Upper lobe of left lung (tissue), 6 donors: Measurements from ENCODE around the gene OR8S1. TPM values are rescaled to one million over a fixed set of nuclear protein-coding genes. Genes with fewer than 3 reads are reported as not detected.
"Not testable (repeated sequence)": the region's sequence is repeated elsewhere in the genome, so short reads cannot be mapped to it uniquely, and the experiment has no call there.

Experiments
- ATAC-seq, 2 donors: fragments of 200-7000 bp; cut with Tn5 transposase; one replicate each; pipeline ENCODE4 v1.9.1; 2022; ENCODE audit warnings: mild to moderate bottlenecking in 2 of 2, moderate library complexity in 2 of 2; ENCODE audit not compliant: low FRiP score in 2 of 2
- DNase-seq, 2 donors: peaks; one replicate each; pipeline ENCODE4 v3.0.0-alpha.2; 2019 to 2020
- H3K27ac ChIP-seq, 4 donors: fragments of 200-600 bp; sonication (generic); one replicate each; pipeline ENCODE4 v1.5.1; 2016 to 2019
- H3K27me3 ChIP-seq, 4 donors: fragments of 200-600 bp; sonication (generic); one replicate each; pipeline ENCODE4 v1.5.1; 2017 to 2019
- H3K36me3 ChIP-seq, 4 donors: fragments of 200-600 bp; sonication (generic); one replicate each; pipeline ENCODE4 v1.5.1; 2016 to 2019
- H3K4me1 ChIP-seq, 4 donors: fragments of 200-600 bp; sonication (generic); one replicate each; pipeline ENCODE4 v1.5.1; 2018 to 2019
- H3K4me3 ChIP-seq, 4 donors: fragments of 200-600 bp; sonication (generic); one replicate each; pipeline ENCODE4 v1.5.1; 2017 to 2019; ENCODE audit warnings: mild to moderate bottlenecking in 2 of 4, moderate library complexity in 1 of 4
- H3K9me3 ChIP-seq, 4 donors: fragments of 200-600 bp; sonication (generic); one replicate each; pipeline ENCODE4 v1.5.1; 2018 to 2019
- CTCF ChIP-seq, 6 experiments: fragments of 450-650 bp in 4 of 6; fragments of 200-600 bp in 2 of 6; sonication (generic) in 2 of 6; IDR thresholded peaks; one replicate each; pipeline ENCODE4 v1.5.1; 2016 to 2019; ENCODE audit warnings: antibody characterized with exemption in 6 of 6
- EP300 ChIP-seq, 4 donors: sonication (generic); formaldehyde crosslinking; IDR thresholded peaks; one replicate each; pipeline ENCODE4 v1.5.1; 2017; ENCODE audit warnings: antibody characterized with exemption in 4 of 4, control low read depth in 2 of 4
- POLR2A ChIP-seq, 4 donors: fragments of 450-650 bp; IDR thresholded peaks; one replicate each; pipeline ENCODE4 v1.5.1; 2016 to 2017; ENCODE audit warnings: antibody characterized with exemption in 4 of 4, mild to moderate bottlenecking in 2 of 4
- POLR2AphosphoS5 ChIP-seq, 2 donors: sonication (generic); formaldehyde crosslinking; IDR thresholded peaks; one replicate each; pipeline ENCODE4 v1.5.1; 2017; ENCODE audit warnings: antibody characterized with exemption in 2 of 2
- WGBS, 2 donors: methylation state at CpG; one replicate each; pipeline ENCODE4 v1.1.5; 2017 to 2018; 5-methylcytosine and 5-hydroxymethylcytosine counted together
- total RNA-seq, 6 donors: library from RNA; depleted of rRNA in 4 of 6; stranded (reverse); fragments of >200 nt in 4 of 6; gene quantifications; one replicate each; pipeline versions ENCODE4 v1.1.0 to v1.2.1, GENCODE V29; 2016 to 2021
- donor health status: DM: no; HTN: no; CAD: no; lungs with moderate emphysema.
- donor health status: DM: no; HTN: yes; CAD: no; lungs with severe emphysema.

Gene OR8S1
- total RNA-seq, 6 donors from 2014 or later: not detected

GRCh38 chr12:48536602-48537001, 11.2 kb downstream of the OR8S1 start:
- DNase-seq: no peak
- Histone ChIP-seq H3K9me3 (no peaks in the 10 kb centered on the region), H3K36me3 (no peaks in the 10 kb centered on the region), H3K27ac (no peak overlapping the region), H3K27me3 (no peaks in the 10 kb centered on the region), H3K4me3 (no peak overlapping the region), H3K4me1 (no peaks in the 10 kb centered on the region)
- no peak for TF ChIP-seq CTCF (IDR thresholded peaks at IDR 0.05)
- no peak for TF ChIP-seq POLR2AphosphoS5 (IDR thresholded peaks at IDR 0.05)
- no peak for TF ChIP-seq POLR2A (IDR thresholded peaks at IDR 0.05)
- TF ChIP-seq EP300 (IDR thresholded peaks at IDR 0.05): no peak
- no peak for ATAC-seq
- WGBS, 2 donors: 78 to 94% methylated on average over 1 of the region's 1 CpG

GRCh38 chr12:48542300-48542928, 17.0 kb downstream of the OR8S1 start:
- Histone ChIP-seq H3K4me1 (no peaks in the 10 kb centered on the region), H3K27me3 (no peaks in the 10 kb centered on the region), H3K27ac (no peak overlapping the region), H3K4me3 (no peak overlapping the region), H3K9me3 (no peaks in the 10 kb centered on the region), H3K36me3 (no peaks in the 10 kb centered on the region)
- TF ChIP-seq POLR2AphosphoS5 (IDR thresholded peaks at IDR 0.05) (no peak), CTCF (IDR thresholded peaks at IDR 0.05) (peak in 3 of 6 experiments; percentile 41 to 55 (median 47))
- DNase-seq (peak in 1 of 2 donors; percentile 44), ATAC-seq (no peak)
- WGBS, 2 donors: 51 to 64% methylated on average over 8 of the region's 8 CpGs

- 51 to 58% methylated on average over 4 of the region's 4 CpGs for WGBS, 2 donors
- DNase-seq: no peak
- Histone ChIP-seq H3K36me3 (no peaks in the 10 kb centered on the region), H3K4me1 (no peaks in the 10 kb centered on the region), H3K27me3 (no peaks in the 10 kb centered on the region), H3K9me3 (no peaks in the 10 kb centered on the region), H3K4me3 (no peak overlapping the region), H3K27ac (no peak overlapping the region)
- no peak for TF ChIP-seq CTCF (IDR thresholded peaks at IDR 0.05)
- TF ChIP-seq POLR2A (IDR thresholded peaks at IDR 0.05): no peak
- TF ChIP-seq EP300 (IDR thresholded peaks at IDR 0.05): no peak
- TF ChIP-seq POLR2AphosphoS5 (IDR thresholded peaks at IDR 0.05): no peak
- no peak for ATAC-seq
Measured at GRCh38 chr12:48545833-48546469, 20.5 kb downstream of the OR8S1 start.

GRCh38 chr12:48547012-48547411, 21.6 kb downstream of the OR8S1 start:
- not testable (repeated sequence) for H3K4me1 ChIP-seq, H3K36me3 ChIP-seq, H3K27me3 ChIP-seq, H3K4me3 ChIP-seq, H3K27ac ChIP-seq, H3K9me3 ChIP-seq, ATAC-seq, DNase-seq
- WGBS, 2 donors: 78 to 100% methylated on average over 1 of the region's 3 CpGs

GRCh38 chr12:48551636-48552035, 26.2 kb downstream of the OR8S1 start:
- ATAC-seq, H3K36me3 ChIP-seq, H3K27ac ChIP-seq, H3K4me1 ChIP-seq, H3K9me3 ChIP-seq, H3K4me3 ChIP-seq, H3K27me3 ChIP-seq: not testable (repeated sequence)
- peak in 1 of 2 donors; percentile 37 for DNase-seq
- 86 to 91% methylated on average over 6 to 13 of the region's 13 CpGs for WGBS, 2 donors

GRCh38 chr12:48553666-48554343, 28.4 kb downstream of the OR8S1 start:
- not testable (repeated sequence) for H3K9me3 ChIP-seq, H3K4me1 ChIP-seq, H3K27ac ChIP-seq, ATAC-seq, H3K27me3 ChIP-seq, H3K36me3 ChIP-seq
- peak overlapping the region in 2 of 4 donors; percentile 28 to 29 for H3K4me3 ChIP-seq
- DNase-seq: peak; percentile 38 to 81
- 54% methylated on average over 11 of the region's 11 CpGs; no CpG with 5 or more reads in 1 of the 2 donors for WGBS, 2 donors
